GM23338 (cell line): ENCODE data around the gene DPYSL3.

ENCODE experiments used
- EZH2 ChIP-seq: fragments of 200-600 bp; sonication (generic); IDR thresholded peaks from one replicate; pipeline ENCODE4 v1.8.0; 2017; ENCODE audit warnings: antibody characterized with exemption, mild to moderate bottlenecking, low read depth; ENCODE audit not compliant: unreplicated experiment
- EZH2phosphoT487 ChIP-seq: fragments of 200-600 bp; sonication (generic); IDR thresholded peaks from one replicate; pipeline ENCODE4 v1.8.1; 2018; ENCODE audit warnings: antibody characterized with exemption; ENCODE audit not compliant: unreplicated experiment
- POLR2AphosphoS5 ChIP-seq: IDR thresholded peaks from 2 replicates; pipeline ENCODE4 v1.6.1; 2016; ENCODE audit warnings: antibody characterized with exemption, low read depth
- TF ChIP-seq, protein P1 (sequence below), 2 experiments: fragments of 200-600 bp in 1 of 2; sonication (generic) in 1 of 2; conservative IDR thresholded peaks; 2 replicates each; pipeline versions ENCODE4 v1.5.1 to v1.6.1; 2016 to 2017; ENCODE audit warnings: antibody characterized with exemption in 2 of 2, low read depth in 2 of 2, mild to moderate bottlenecking in 2 of 2, moderate library complexity in 1 of 2
- TF ChIP-seq, protein P2 (sequence below): IDR thresholded peaks from one replicate; pipeline ENCODE4 v1.6.1; 2018; ENCODE audit warnings: antibody characterized with exemption; ENCODE audit not compliant: unreplicated experiment

DNA sequence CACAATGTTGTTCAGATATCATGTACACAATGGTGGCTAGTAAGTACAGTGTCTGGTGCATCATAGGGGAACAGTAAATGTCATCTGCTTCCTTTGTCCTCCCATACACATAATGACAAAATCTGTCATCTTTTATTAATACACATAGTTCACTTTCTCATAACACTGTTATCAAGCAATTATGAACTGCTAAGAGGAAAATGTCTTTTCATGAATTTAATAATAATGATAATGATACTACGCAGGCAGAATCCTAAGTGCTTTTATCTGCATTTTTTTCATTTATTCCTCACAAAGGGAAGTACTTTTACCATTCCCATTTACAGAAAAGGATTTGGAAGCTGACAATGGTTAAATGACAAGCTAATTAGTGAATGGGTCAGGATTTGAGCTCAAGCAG lies 35.7 kb downstream of the DPYSL3 start:
- TF ChIP-seq, protein P1, sequence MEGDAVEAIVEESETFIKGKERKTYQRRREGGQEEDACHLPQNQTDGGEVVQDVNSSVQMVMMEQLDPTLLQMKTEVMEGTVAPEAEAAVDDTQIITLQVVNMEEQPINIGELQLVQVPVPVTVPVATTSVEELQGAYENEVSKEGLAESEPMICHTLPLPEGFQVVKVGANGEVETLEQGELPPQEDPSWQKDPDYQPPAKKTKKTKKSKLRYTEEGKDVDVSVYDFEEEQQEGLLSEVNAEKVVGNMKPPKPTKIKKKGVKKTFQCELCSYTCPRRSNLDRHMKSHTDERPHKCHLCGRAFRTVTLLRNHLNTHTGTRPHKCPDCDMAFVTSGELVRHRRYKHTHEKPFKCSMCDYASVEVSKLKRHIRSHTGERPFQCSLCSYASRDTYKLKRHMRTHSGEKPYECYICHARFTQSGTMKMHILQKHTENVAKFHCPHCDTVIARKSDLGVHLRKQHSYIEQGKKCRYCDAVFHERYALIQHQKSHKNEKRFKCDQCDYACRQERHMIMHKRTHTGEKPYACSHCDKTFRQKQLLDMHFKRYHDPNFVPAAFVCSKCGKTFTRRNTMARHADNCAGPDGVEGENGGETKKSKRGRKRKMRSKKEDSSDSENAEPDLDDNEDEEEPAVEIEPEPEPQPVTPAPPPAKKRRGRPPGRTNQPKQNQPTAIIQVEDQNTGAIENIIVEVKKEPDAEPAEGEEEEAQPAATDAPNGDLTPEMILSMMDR (conservative IDR thresholded peaks at IDR 0.05; ENCODE audit: low read depth in 2 of 2): no peak
- TF ChIP-seq EZH2phosphoT487: no peak
- TF ChIP-seq POLR2AphosphoS5: no peak
- TF ChIP-seq, protein P2, sequence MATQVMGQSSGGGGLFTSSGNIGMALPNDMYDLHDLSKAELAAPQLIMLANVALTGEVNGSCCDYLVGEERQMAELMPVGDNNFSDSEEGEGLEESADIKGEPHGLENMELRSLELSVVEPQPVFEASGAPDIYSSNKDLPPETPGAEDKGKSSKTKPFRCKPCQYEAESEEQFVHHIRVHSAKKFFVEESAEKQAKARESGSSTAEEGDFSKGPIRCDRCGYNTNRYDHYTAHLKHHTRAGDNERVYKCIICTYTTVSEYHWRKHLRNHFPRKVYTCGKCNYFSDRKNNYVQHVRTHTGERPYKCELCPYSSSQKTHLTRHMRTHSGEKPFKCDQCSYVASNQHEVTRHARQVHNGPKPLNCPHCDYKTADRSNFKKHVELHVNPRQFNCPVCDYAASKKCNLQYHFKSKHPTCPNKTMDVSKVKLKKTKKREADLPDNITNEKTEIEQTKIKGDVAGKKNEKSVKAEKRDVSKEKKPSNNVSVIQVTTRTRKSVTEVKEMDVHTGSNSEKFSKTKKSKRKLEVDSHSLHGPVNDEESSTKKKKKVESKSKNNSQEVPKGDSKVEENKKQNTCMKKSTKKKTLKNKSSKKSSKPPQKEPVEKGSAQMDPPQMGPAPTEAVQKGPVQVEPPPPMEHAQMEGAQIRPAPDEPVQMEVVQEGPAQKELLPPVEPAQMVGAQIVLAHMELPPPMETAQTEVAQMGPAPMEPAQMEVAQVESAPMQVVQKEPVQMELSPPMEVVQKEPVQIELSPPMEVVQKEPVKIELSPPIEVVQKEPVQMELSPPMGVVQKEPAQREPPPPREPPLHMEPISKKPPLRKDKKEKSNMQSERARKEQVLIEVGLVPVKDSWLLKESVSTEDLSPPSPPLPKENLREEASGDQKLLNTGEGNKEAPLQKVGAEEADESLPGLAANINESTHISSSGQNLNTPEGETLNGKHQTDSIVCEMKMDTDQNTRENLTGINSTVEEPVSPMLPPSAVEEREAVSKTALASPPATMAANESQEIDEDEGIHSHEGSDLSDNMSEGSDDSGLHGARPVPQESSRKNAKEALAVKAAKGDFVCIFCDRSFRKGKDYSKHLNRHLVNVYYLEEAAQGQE: no peak
- TF ChIP-seq EZH2: no peak
